ENCODE results near the gene NFYB.
A peak's percentile ranks its signal among the peaks of the same experiment; 100 is the strongest.

Gene NFYB

GRCh38 chr12:104143002-104143401, 5.0 kb upstream of the NFYB start:
- Mint-ChIP-seq H3K4me1 (no peaks in the 10 kb centered on the region), H3K9me3 (peaks cover 3 to 7% of the 10 kb centered on the region in 2 donors), H3K27me3 (peaks cover 5 to 9% of the 10 kb centered on the region in 2 donors), H3K27ac (no peak overlapping the region), H3K36me3 (peaks cover 0 to 6% of the 10 kb centered on the region in 2 donors), H3K4me3 (no peak overlapping the region)
- DNase-seq: no peak
- no peak for ATAC-seq (replicated peaks)

GRCh38 chr12:104142543-104142942, 4.5 kb upstream of the NFYB start:
- Mint-ChIP-seq H3K27ac (no peak overlapping the region), H3K9me3 (peaks cover 3 to 7% of the 10 kb centered on the region in 2 donors), H3K4me3 (no peak overlapping the region), H3K36me3 (peaks cover 0 to 6% of the 10 kb centered on the region in 2 donors), H3K4me1 (no peaks in the 10 kb centered on the region), H3K27me3 (peaks cover 5 to 9% of the 10 kb centered on the region in 2 donors)
- DNase-seq: no peak
- no peak for ATAC-seq (replicated peaks)

- H3K9me3 Mint-ChIP-seq: no peaks in the 10 kb centered on the region
- peak overlapping the region; percentile 65 for H3K27ac Mint-ChIP-seq
- peaks cover 5 to 6% of the 10 kb centered on the region in 2 donors for H3K4me1 Mint-ChIP-seq
- peaks cover 0 to 5% of the 10 kb centered on the region in 2 donors for H3K27me3 Mint-ChIP-seq
- ATAC-seq (replicated peaks) (no peak), DNase-seq (no peak)
- H3K4me3 Mint-ChIP-seq: peak overlapping the region; percentile 52 to 74
- H3K36me3 Mint-ChIP-seq: no peaks in the 10 kb centered on the region
Measured at GRCh38 chr12:104138797-104139152, 765 bp upstream of the NFYB start.

DNA sequence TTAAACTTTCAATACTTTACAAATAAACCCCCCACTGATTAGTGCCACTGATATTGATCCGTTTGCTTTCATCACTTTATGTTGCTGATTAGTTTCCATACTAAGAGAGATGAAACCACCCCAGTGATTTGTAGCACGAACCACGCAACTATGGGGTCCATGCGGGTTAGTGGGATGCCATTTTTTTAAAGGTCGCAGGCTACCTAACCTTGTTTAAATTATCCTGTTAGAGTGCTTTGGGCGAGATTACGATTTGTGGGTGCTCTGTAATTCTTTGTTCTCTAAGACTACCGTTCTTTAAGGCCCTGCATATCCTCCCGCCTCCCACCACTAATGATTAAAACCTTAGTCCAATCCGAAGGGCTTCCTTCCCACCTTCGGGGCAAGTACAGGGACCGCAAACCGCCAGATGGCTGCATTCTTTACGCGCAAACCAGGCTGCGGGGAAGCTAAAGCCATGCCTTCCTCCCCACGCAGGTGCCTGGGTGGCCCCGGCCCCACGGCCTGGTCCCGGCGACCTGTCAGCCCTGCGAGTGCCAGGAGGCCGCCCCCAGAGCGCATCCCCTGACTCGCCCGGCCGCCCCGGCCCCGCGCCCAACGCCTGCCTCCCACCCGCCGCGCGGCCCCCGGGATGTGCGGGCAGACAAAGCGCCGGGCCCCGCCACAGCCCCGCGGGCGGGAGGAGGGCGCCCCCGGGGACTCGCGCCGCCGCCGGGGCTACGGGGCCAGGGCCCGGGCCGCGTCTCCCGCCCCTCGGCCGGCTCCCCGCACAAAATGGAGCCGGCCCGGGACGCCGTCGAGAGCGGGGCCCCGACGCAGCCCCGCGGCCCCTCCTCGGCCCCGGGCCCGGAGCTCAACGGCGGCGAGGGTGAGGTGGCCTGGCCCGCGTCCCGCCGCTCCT, 759 bp downstream of the NFYB start:
- peak overlapping the region; percentile 89 for H3K27ac Mint-ChIP-seq
- DNase-seq: peak; percentile 51
- peaks cover 6 to 10% of the 10 kb centered on the region in 2 donors for H3K4me1 Mint-ChIP-seq
- ATAC-seq (replicated peaks): peak; percentile 40 to 50
- H3K9me3 Mint-ChIP-seq: no peaks in the 10 kb centered on the region
- no peaks in the 10 kb centered on the region for H3K27me3 Mint-ChIP-seq
- H3K4me3 Mint-ChIP-seq: peak overlapping the region; percentile 85 to 86
- peaks cover 0 to 5% of the 10 kb centered on the region in 2 donors for H3K36me3 Mint-ChIP-seq

DNA sequence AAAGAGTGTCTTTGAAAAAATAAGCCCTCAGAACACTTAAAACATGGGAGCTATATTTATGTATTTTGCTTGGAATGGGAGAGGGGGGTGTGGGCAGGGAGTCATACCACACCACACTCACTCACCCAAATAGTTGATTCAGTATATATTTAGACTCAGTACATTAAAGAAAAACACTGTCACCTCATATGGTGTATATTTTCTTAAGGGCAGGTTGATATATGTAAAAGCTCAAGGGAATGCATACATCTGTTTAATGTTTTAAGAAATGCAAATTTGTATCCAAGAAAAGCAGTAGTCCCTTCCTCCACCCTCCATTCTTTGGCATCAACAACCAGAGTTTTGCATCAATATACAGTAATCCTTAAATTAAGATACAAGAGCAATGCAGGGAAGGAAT, 1.4 kb downstream of the NFYB start:
- DNase-seq (no peak), ATAC-seq (replicated peaks) (no peak)
- peak overlapping the region; percentile 85 to 86 for H3K4me3 Mint-ChIP-seq
- H3K9me3 Mint-ChIP-seq: no peaks in the 10 kb centered on the region
- no peaks in the 10 kb centered on the region for H3K27me3 Mint-ChIP-seq
- peak overlapping the region; percentile 89 for H3K27ac Mint-ChIP-seq
- H3K4me1 Mint-ChIP-seq: peaks cover 6 to 13% of the 10 kb centered on the region in 2 donors
- peaks cover 0 to 8% of the 10 kb centered on the region in 2 donors for H3K36me3 Mint-ChIP-seq

GRCh38 chr12:104134882-104135281, 3.1 kb downstream of the NFYB start:
- no peak for DNase-seq
- H3K4me1 Mint-ChIP-seq: peaks cover 6 to 13% of the 10 kb centered on the region in 2 donors
- no peaks in the 10 kb centered on the region for H3K27me3 Mint-ChIP-seq
- H3K9me3 Mint-ChIP-seq: no peaks in the 10 kb centered on the region
- no peak overlapping the region for H3K4me3 Mint-ChIP-seq
- H3K36me3 Mint-ChIP-seq: peaks cover 0 to 12% of the 10 kb centered on the region in 2 donors
- ATAC-seq (replicated peaks): no peak
- H3K27ac Mint-ChIP-seq: no peak overlapping the region

DNA sequence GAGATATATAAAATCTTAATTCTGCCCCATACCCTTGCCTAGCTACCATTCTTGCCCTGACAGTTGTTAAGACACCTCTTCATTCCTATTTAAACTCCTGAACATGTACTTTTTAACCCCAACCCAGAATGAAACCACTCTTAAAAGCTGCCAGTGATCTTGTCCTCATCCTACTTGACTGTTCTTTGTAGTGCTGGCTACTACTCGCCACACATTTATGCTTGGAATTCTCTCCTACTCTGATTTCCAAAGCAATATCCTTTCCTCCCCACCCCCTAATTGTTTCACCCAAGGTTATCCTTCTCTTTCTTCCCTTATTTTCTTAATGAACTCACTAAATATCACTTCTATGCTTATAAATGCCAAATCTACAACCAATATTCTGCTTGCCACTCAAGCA, 4.1 kb downstream of the NFYB start:
- peaks cover 5 to 22% of the 10 kb centered on the region in 2 donors for H3K36me3 Mint-ChIP-seq
- no peaks in the 10 kb centered on the region for H3K27me3 Mint-ChIP-seq
- peaks cover 6 to 13% of the 10 kb centered on the region in 2 donors for H3K4me1 Mint-ChIP-seq
- DNase-seq (no peak), ATAC-seq (replicated peaks) (no peak)
- no peaks in the 10 kb centered on the region for H3K9me3 Mint-ChIP-seq
- no peak overlapping the region for H3K4me3 Mint-ChIP-seq
- no peak overlapping the region for H3K27ac Mint-ChIP-seq

- Mint-ChIP-seq H3K9me3 (no peaks in the 10 kb centered on the region), H3K4me3 (no peak overlapping the region), H3K36me3 (peaks cover 5 to 23% of the 10 kb centered on the region in 2 donors), H3K4me1 (peaks cover 6 to 13% of the 10 kb centered on the region in 2 donors), H3K27ac (peak overlapping the region; percentile 20), H3K27me3 (no peaks in the 10 kb centered on the region)
- ATAC-seq (replicated peaks) (no peak), DNase-seq (no peak)
Measured at GRCh38 chr12:104133321-104133720, 4.7 kb downstream of the NFYB start.

- peaks cover 7 to 23% of the 10 kb centered on the region in 2 donors for H3K36me3 Mint-ChIP-seq
- DNase-seq (no peak), ATAC-seq (replicated peaks) (no peak)
- no peaks in the 10 kb centered on the region for H3K27me3 Mint-ChIP-seq
- H3K9me3 Mint-ChIP-seq: no peaks in the 10 kb centered on the region
- no peak overlapping the region for H3K27ac Mint-ChIP-seq
- no peak overlapping the region for H3K4me3 Mint-ChIP-seq
- H3K4me1 Mint-ChIP-seq: peaks cover 6 to 13% of the 10 kb centered on the region in 2 donors
Measured at GRCh38 chr12:104132351-104132956, 5.6 kb downstream of the NFYB start.

GRCh38 chr12:104131609-104132008, 6.4 kb downstream of the NFYB start:
- ATAC-seq (replicated peaks) (no peak), DNase-seq (no peak)
- H3K4me3 Mint-ChIP-seq: no peak overlapping the region
- no peaks in the 10 kb centered on the region for H3K27me3 Mint-ChIP-seq
- peaks cover 7 to 23% of the 10 kb centered on the region in 2 donors for H3K36me3 Mint-ChIP-seq
- H3K9me3 Mint-ChIP-seq: no peaks in the 10 kb centered on the region
- no peak overlapping the region for H3K27ac Mint-ChIP-seq
- peaks cover 4 to 9% of the 10 kb centered on the region in 2 donors for H3K4me1 Mint-ChIP-seq

DNA sequence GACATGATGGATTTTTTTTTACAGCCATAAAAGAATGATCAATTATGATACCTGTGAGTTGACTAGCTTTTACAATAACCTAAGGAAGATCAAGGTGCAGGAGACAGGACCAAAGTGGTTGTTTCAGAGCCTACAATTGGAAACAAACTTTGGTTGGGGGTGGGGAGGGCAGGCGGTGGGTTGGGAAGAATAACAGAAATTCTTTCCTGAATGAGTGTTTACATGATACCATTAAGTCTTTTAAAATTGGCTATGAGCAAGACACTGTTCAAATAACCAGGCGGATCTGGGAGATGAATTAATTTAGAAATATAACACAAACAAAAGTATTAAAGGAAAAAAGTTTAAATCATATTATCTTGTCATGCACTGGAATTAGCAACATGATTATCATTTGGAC, 7.2 kb downstream of the NFYB start:
- no peak overlapping the region for H3K27ac Mint-ChIP-seq
- peaks cover 0 to 7% of the 10 kb centered on the region in 2 donors for H3K4me1 Mint-ChIP-seq
- no peak overlapping the region for H3K4me3 Mint-ChIP-seq
- ATAC-seq (replicated peaks) (no peak), DNase-seq (no peak)
- peaks cover 10 to 27% of the 10 kb centered on the region in 2 donors for H3K36me3 Mint-ChIP-seq
- no peaks in the 10 kb centered on the region for H3K9me3 Mint-ChIP-seq
- no peaks in the 10 kb centered on the region for H3K27me3 Mint-ChIP-seq

DNA sequence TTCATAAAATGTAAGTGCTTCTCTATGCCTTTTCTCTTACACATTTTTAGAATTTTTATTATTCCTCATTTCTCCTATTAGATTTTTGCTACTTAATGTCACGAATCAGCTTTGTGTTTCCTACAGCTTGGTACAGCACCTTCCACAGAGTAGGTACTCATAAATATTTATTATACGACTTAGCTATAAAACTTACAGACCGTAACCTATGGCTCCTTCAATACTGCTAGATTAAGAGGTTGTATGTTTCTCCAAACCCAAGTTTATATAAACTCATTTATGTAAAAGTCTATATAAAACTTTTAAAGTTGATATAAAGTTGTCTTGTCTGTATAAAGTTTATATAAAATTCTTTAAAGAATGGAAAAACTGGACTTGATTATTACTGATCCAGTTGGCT, 11.5 kb downstream of the NFYB start:
- Mint-ChIP-seq H3K4me3 (no peak overlapping the region), H3K9me3 (no peaks in the 10 kb centered on the region), H3K4me1 (no peaks in the 10 kb centered on the region), H3K36me3 (peaks cover 16 to 33% of the 10 kb centered on the region in 2 donors), H3K27ac (no peak overlapping the region), H3K27me3 (no peaks in the 10 kb centered on the region)
- ATAC-seq (replicated peaks): no peak
- no peak for DNase-seq

- no peak for DNase-seq
- Mint-ChIP-seq H3K4me1 (no peaks in the 10 kb centered on the region), H3K36me3 (peaks cover 10 to 24% of the 10 kb centered on the region in 2 donors), H3K9me3 (no peaks in the 10 kb centered on the region), H3K27me3 (no peaks in the 10 kb centered on the region), H3K4me3 (no peak overlapping the region), H3K27ac (no peak overlapping the region)
- ATAC-seq (replicated peaks): no peak
Measured at GRCh38 chr12:104122298-104122697, 15.7 kb downstream of the NFYB start.

GRCh38 chr12:104121001-104121400, 17.0 kb downstream of the NFYB start:
- ATAC-seq (replicated peaks) (no peak), DNase-seq (no peak)
- Mint-ChIP-seq H3K27ac (no peak overlapping the region), H3K36me3 (peaks cover 7 to 20% of the 10 kb centered on the region in 2 donors), H3K27me3 (no peaks in the 10 kb centered on the region), H3K4me1 (peaks cover 0 to 1% of the 10 kb centered on the region in 2 donors), H3K9me3 (no peaks in the 10 kb centered on the region), H3K4me3 (no peak overlapping the region)

- Mint-ChIP-seq H3K4me3 (no peak overlapping the region), H3K9me3 (no peaks in the 10 kb centered on the region), H3K27ac (no peak overlapping the region), H3K27me3 (no peaks in the 10 kb centered on the region), H3K36me3 (peaks cover 6 to 18% of the 10 kb centered on the region in 2 donors), H3K4me1 (peaks cover 0 to 6% of the 10 kb centered on the region in 2 donors)
- no peak for DNase-seq
- no peak for ATAC-seq (replicated peaks)
Measured at GRCh38 chr12:104115587-104115975, 22.4 kb downstream of the NFYB start.

All from stimulated activated naive B cell treated with anti-CD40 and anti-IgM and Interleukin-4, amounts not matched to agents 10 μg/mL and 1 μg/mL and 100 μg/mL, for 72 hours (primary cell).